Bronchial epithelial cell (primary cell): ENCODE data around the gene PEX10. TPM values are rescaled to one million over a fixed set of nuclear protein-coding genes. Genes with fewer than 3 reads are reported as not detected.

ENCODE experiments used
- DNase-seq: peaks from one replicate; pipeline ENCODE4 v3.0.0-alpha.2; 2010; ENCODE audit warnings: low read depth
- FAIRE-seq: peaks from 2 replicates; lab custom pipeline; 2011; peaks lifted over from hg19 to GRCh38; lab: Jason Lieb, UNC
- H3K27me3 ChIP-seq: 2 replicates; pipeline ENCODE4 v1.5.1; 2011; ENCODE audit warnings: low read length; ENCODE audit not compliant: control insufficient read depth, insufficient read depth
- H3K36me3 ChIP-seq: 2 replicates; pipeline ENCODE4 v1.5.1; 2011; ENCODE audit warnings: low read length; ENCODE audit not compliant: control insufficient read depth, insufficient read depth
- H3K4me3 ChIP-seq: 2 replicates; pipeline ENCODE4 v1.5.1; 2011; ENCODE audit warnings: mild to moderate bottlenecking, low read depth, low read length, control low read depth
- CTCF ChIP-seq: IDR thresholded peaks from 2 replicates; pipeline ENCODE4 v1.5.1; 2011; ENCODE audit warnings: mild to moderate bottlenecking, moderate library complexity, low read length, control low read depth, inconsistent platforms; ENCODE audit not compliant: insufficient read depth, severe bottlenecking
- total RNA-seq: library from RNA; depleted of rRNA; stranded (reverse); fragments of >200 nt; gene quantifications from 2 replicates; pipeline ENCODE4 v1.2.1, GENCODE V29; 2014

PEX10 gene
- total RNA-seq, 1 donor from 2014 or later: 30.0 TPM

DNA sequence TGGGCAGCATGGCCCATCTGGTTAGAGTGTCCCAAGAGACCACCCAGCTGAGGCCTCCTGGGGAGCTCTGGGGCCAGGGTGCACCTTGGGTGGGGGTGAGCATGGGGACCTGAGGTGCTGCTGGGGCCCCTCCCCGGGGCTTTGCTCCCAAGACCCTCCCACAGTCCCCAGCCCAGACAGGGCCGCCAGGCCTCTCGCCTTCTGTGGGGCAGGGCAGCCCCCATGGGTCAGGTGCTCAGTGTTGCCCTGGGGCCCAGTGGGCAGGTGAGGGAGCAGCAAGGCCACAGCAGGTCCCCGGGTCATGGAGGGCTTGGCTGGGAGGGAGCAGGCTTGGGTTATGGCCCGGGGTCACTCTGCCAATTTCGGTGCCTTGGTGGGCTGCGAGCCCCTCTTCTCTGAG, 24.5 kb upstream of the PEX10 start:
- Histone ChIP-seq H3K4me3 (no peak overlapping the region), H3K36me3 (peaks cover 50% of the 10 kb centered on the region), H3K27me3 (no peaks in the 10 kb centered on the region)
- DNase-seq: no peak
- TF ChIP-seq CTCF: no peak
- no peak for FAIRE-seq

GRCh38 chr1:2435746-2436355, 23.5 kb upstream of the PEX10 start:
- no peaks in the 10 kb centered on the region for H3K27me3 ChIP-seq
- DNase-seq (no peak), FAIRE-seq (no peak)
- no peak for TF ChIP-seq CTCF
- H3K4me3 ChIP-seq: no peak overlapping the region
- peaks cover 56% of the 10 kb centered on the region for H3K36me3 ChIP-seq

DNA sequence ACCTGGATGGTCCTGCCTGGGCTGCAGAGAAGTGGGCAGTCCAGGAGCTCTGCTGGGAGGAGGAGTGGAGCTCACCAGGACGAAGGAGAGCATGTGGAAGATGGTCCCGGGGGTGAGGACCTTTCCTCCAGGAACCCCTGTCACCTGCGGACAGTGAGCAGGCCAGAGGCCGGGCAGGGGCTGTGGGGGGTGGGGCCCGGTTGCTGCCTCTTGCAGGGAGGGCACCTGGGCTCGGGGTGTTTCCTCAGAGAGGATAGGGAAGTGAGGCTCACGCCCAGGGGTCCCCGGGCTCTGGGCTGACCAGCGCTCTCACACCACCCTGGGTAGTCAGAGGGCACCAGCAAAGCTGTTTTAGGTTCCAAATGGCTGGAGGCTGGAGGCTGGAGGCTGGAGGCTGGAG, 22.7 kb upstream of the PEX10 start:
- H3K36me3 ChIP-seq: peaks cover 60% of the 10 kb centered on the region
- no peak for FAIRE-seq

GRCh38 chr1:2433936-2434655, 21.7 kb upstream of the PEX10 start:
- no peak for DNase-seq
- FAIRE-seq: no peak
- TF ChIP-seq CTCF: no peak
- H3K36me3 ChIP-seq: peaks cover 59% of the 10 kb centered on the region
- H3K4me3 ChIP-seq: no peak overlapping the region
- H3K27me3 ChIP-seq: no peaks in the 10 kb centered on the region

More for the DNA sequence above, 22.7 kb upstream of the PEX10 start:
- no peak for TF ChIP-seq CTCF
- Histone ChIP-seq H3K4me3 (no peak overlapping the region), H3K27me3 (no peaks in the 10 kb centered on the region)
- no peak for DNase-seq

- FAIRE-seq: no peak
- no peak for DNase-seq
- no peak for TF ChIP-seq CTCF
Measured at GRCh38 chr1:2433196-2433595, 20.8 kb upstream of the PEX10 start.

DNA sequence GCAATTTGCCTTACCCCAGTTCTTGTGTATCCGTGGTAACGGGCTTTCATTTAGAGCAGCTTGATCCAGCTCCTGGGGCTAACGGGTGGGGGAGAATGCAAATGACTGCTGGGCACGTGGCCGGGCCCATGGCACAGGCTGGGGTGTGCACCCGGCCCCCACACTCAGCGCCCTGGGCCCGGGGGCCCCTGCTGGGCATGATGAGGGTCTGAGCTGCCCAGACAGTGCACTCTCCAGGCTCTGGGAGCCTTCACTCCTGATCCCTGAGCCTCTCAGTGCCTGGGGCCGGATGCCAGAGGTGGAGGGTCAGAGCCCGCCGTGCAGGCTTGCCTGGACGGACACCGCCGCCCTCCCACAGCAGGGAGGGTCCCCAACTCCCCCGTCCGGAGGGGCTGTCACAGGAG, 20.1 kb upstream of the PEX10 start:
- DNase-seq (no peak), FAIRE-seq (no peak)
- no peak for TF ChIP-seq CTCF
- Histone ChIP-seq H3K36me3 (peaks cover 46% of the 10 kb centered on the region), H3K27me3 (no peaks in the 10 kb centered on the region), H3K4me3 (no peak overlapping the region)

More at GRCh38 chr1:2433196-2433595, 20.8 kb upstream of the PEX10 start:
- Histone ChIP-seq H3K27me3 (no peaks in the 10 kb centered on the region), H3K4me3 (no peak overlapping the region), H3K36me3 (peaks cover 50% of the 10 kb centered on the region)
